ENCODE results near the gene CD46. TPM values are rescaled to one million over a fixed set of nuclear protein-coding genes. Genes with fewer than 3 reads are reported as not detected.

Gene CD46
- total and polyA plus RNA-seq, 2 donors (not counting 1 experiment from before 2014, with no cell fraction given) = 38.6 to 173 TPM

DNA sequence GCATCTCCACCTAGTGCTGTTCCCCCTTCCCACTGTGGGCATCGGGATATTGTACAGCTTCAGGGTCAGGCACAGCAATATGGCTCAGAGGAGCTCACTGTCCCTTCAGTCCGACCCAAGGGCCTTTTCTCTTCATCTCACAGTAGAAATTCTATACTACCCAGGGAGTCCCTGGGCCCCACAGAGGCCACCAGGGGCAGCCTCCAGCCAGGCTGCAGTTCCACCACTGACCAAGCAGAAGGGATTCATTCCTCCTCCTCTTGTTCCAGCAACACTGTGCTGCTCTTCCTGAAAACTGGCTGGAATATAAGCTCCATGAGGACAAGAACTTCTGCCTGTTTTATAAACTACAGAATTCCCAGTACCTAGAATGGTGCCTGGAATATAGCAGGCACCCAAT, 88.5 kb downstream of the CD46 start:
- Histone ChIP-seq H3K9me3 (ENCODE audit: control extremely low read depth in 1 of 3, control insufficient read depth in 2 of 3, insufficient read depth in 1 of 3, low read length in 2 of 3) (peaks cover 0 to 7% (median 3%) of the 10 kb centered on the region in 3 donors), H3K79me2 (ENCODE audit: control insufficient read depth, insufficient read depth, low read length) (peaks cover 87% of the 10 kb centered on the region), H3K9ac (ENCODE audit: low read length) (no peak overlapping the region), H3K4me2 (replicated peaks; ENCODE audit: low read depth, low read length, poor library complexity, severe bottlenecking) (no peak overlapping the region), H3K36me3 (replicated peaks in 1 of 2; ENCODE audit: control extremely low read depth in 1 of 2, control insufficient read depth in 1 of 2, extremely low read depth in 1 of 2, insufficient read depth in 2 of 2, low read length in 1 of 2) (peaks cover 0 to 31% of the 10 kb centered on the region in 2 experiments), H3K4me3 (ENCODE audit: control extremely low read depth in 1 of 5, extremely low read depth in 1 of 5, insufficient read depth in 1 of 5, low read depth in 2 of 5, low read length in 4 of 5) (no peak overlapping the region), H3K4me1 (ENCODE audit: control insufficient read depth in 2 of 2, insufficient read depth in 2 of 2, low read length in 2 of 2) (peaks cover 4 to 7% of the 10 kb centered on the region in 2 donors), H2AFZ (ENCODE audit: insufficient read depth, low read depth, low read length, poor library complexity, severe bottlenecking) (no peak overlapping the region), H4K20me1 (ENCODE audit: control insufficient read depth, insufficient read depth, low read length, poor library complexity, severe bottlenecking) (peaks cover 64% of the 10 kb centered on the region), H3K27ac (ENCODE audit: low read length in 2 of 2) (no peak overlapping the region), H3K27me3 (replicated peaks in 1 of 4; ENCODE audit: control extremely low read depth in 1 of 4, control insufficient read depth in 3 of 4, insufficient read depth in 4 of 4, low read length in 3 of 4) (no peaks in the 10 kb centered on the region)
- Mint-ChIP-seq H3K9me3 (ENCODE audit: insufficient read depth) (peaks cover 2% of the 10 kb centered on the region), H3K27ac (no peak overlapping the region), H3K27me3 (no peaks in the 10 kb centered on the region), H3K4me3 (no peak overlapping the region), H3K4me1 (peaks cover 47% of the 10 kb centered on the region)
- WGBS (ENCODE audit: insufficient coverage) = 100% methylated on average over 2 of the region's 2 CpGs
- TF ChIP-seq, protein P1, sequence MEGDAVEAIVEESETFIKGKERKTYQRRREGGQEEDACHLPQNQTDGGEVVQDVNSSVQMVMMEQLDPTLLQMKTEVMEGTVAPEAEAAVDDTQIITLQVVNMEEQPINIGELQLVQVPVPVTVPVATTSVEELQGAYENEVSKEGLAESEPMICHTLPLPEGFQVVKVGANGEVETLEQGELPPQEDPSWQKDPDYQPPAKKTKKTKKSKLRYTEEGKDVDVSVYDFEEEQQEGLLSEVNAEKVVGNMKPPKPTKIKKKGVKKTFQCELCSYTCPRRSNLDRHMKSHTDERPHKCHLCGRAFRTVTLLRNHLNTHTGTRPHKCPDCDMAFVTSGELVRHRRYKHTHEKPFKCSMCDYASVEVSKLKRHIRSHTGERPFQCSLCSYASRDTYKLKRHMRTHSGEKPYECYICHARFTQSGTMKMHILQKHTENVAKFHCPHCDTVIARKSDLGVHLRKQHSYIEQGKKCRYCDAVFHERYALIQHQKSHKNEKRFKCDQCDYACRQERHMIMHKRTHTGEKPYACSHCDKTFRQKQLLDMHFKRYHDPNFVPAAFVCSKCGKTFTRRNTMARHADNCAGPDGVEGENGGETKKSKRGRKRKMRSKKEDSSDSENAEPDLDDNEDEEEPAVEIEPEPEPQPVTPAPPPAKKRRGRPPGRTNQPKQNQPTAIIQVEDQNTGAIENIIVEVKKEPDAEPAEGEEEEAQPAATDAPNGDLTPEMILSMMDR (IDR thresholded peaks at IDR 0.05) = no peak
- TF ChIP-seq EZH2 (IDR thresholded peaks at IDR 0.05; ENCODE audit: borderline replicate concordance, insufficient read depth, low read depth, low read length, poor library complexity, severe bottlenecking) = no peak
- intact Hi-C loops (cut with micrococcal nuclease) = no loop called here
- CTCF ChIA-PET = interaction anchor here (1.2 kb wide), 1 partner anchor 13 kb away, joined by 3 read pairs; no protein-coding TSS in a partner anchor
- ATAC-seq (ENCODE audit: low read depth) (no peak), DNase-seq (no peak)
- POLR2A ChIA-PET = interaction anchor here (1.1 kb wide), 1 partner anchor 18 kb away, joined by 3 read pairs; no protein-coding TSS in a partner anchor

DNA sequence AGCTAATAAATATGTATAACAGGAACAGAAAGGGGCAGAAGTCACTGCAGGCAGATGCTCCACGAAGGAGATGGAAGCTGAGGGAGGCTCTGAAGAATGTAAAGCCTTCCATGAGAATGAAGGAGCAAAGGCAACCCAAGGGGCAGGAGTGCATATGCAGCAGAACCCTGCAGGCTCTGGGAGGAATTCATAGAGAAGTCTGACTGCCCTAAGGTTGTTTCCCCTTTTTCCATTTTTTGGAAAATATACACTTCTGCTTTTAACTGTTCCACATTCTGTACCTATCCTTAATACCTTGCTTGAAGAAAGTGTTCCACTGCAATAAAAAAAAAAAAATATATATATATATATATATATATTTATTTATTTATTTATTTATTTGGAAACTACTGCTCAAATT, 89.4 kb downstream of the CD46 start:
- no peak overlapping the region for H2AFZ ChIP-seq (ENCODE audit: insufficient read depth, low read depth, low read length, poor library complexity, severe bottlenecking)
- peaks cover 2% of the 10 kb centered on the region for H3K9me3 Mint-ChIP-seq (ENCODE audit: insufficient read depth)
- no peak for TF ChIP-seq EZH2 (IDR thresholded peaks at IDR 0.05; ENCODE audit: borderline replicate concordance, insufficient read depth, low read depth, low read length, poor library complexity, severe bottlenecking)
- TF ChIP-seq, protein P1 (IDR thresholded peaks at IDR 0.05) = no peak
- intact Hi-C loops (cut with micrococcal nuclease) = no loop called here
- H3K27ac Mint-ChIP-seq = no peak overlapping the region
- H3K27ac ChIP-seq (ENCODE audit: low read length in 2 of 2) = no peak overlapping the region
- no peaks in the 10 kb centered on the region for H3K27me3 ChIP-seq (replicated peaks in 1 of 4; ENCODE audit: control extremely low read depth in 1 of 4, control insufficient read depth in 3 of 4, insufficient read depth in 4 of 4, low read length in 3 of 4)
- WGBS (ENCODE audit: insufficient coverage) = 31% methylated on average over 1 of the region's 1 CpG
- H3K4me3 Mint-ChIP-seq = no peak overlapping the region
- peaks cover 4 to 7% of the 10 kb centered on the region in 2 donors for H3K4me1 ChIP-seq (ENCODE audit: control insufficient read depth in 2 of 2, insufficient read depth in 2 of 2, low read length in 2 of 2)
- POLR2A ChIA-PET = interaction anchor here (1.1 kb wide), 1 partner anchor 19 kb away, joined by 3 read pairs; no protein-coding TSS in a partner anchor
- H3K4me1 Mint-ChIP-seq = peaks cover 50% of the 10 kb centered on the region
- peaks cover 68% of the 10 kb centered on the region for H4K20me1 ChIP-seq (ENCODE audit: control insufficient read depth, insufficient read depth, low read length, poor library complexity, severe bottlenecking)
- no peaks in the 10 kb centered on the region for H3K27me3 Mint-ChIP-seq
- H3K4me2 ChIP-seq (replicated peaks; ENCODE audit: low read depth, low read length, poor library complexity, severe bottlenecking) = no peak overlapping the region
- no peak overlapping the region for H3K4me3 ChIP-seq (ENCODE audit: control extremely low read depth in 1 of 5, extremely low read depth in 1 of 5, insufficient read depth in 1 of 5, low read depth in 2 of 5, low read length in 4 of 5)
- no peak for ATAC-seq (ENCODE audit: low read depth)
- CTCF ChIA-PET = interaction anchor here (0.8 to 1.2 kb wide), 2 partner anchors 15 to 44 kb away, joined by 3 to 5 read pairs; no protein-coding TSS in a partner anchor
- DNase-seq = no peak
- H3K9me3 ChIP-seq (ENCODE audit: control extremely low read depth in 1 of 3, control insufficient read depth in 2 of 3, insufficient read depth in 1 of 3, low read length in 2 of 3) = peaks cover 0 to 7% (median 3%) of the 10 kb centered on the region in 3 donors
- no peak overlapping the region for H3K9ac ChIP-seq (ENCODE audit: low read length)
- peaks cover 0 to 31% of the 10 kb centered on the region in 2 experiments for H3K36me3 ChIP-seq (replicated peaks in 1 of 2; ENCODE audit: control extremely low read depth in 1 of 2, control insufficient read depth in 1 of 2, extremely low read depth in 1 of 2, insufficient read depth in 2 of 2, low read length in 1 of 2)
- H3K79me2 ChIP-seq (ENCODE audit: control insufficient read depth, insufficient read depth, low read length) = peaks cover 87% of the 10 kb centered on the region
